Measurements from ENCODE around the gene TTC8. TPM values are rescaled to one million over a fixed set of nuclear protein-coding genes. Genes with fewer than 3 reads are reported as not detected.
"Not testable (repeated sequence)": the region's sequence is repeated elsewhere in the genome, so short reads cannot be mapped to it uniquely, and the experiment has no call there.

Gene TTC8
- total RNA-seq, 3 donors from 2014 or later, result 18.9 to 58.2 (median 44.6) TPM

GRCh38 chr14:88856786-88857366 is 32.4 kb downstream of the TTC8 start:
- H3K27ac ChIP-seq, result no peak overlapping the region
- intact Hi-C loops (cut with DNase I; ENCODE audit: low total_unique reads), result no loop called here
- H3K9me3 ChIP-seq, result no peaks in the 10 kb centered on the region
- no peaks in the 10 kb centered on the region for H3K4me1 ChIP-seq
- no peak for TF ChIP-seq POLR2A (IDR thresholded peaks at IDR 0.05)
- TF ChIP-seq CTCF (IDR thresholded peaks at IDR 0.05), result no peak
- no peak for TF ChIP-seq POLR2AphosphoS5 (IDR thresholded peaks at IDR 0.05)
- H3K4me3 ChIP-seq, result no peak overlapping the region
- no peaks in the 10 kb centered on the region for H3K36me3 ChIP-seq
- H3K27me3 ChIP-seq, result no peaks in the 10 kb centered on the region
- no peak for DNase-seq (ENCODE audit: low spot score in 2 of 2)

GRCh38 chr14:88857861-88858260 is 33.4 kb downstream of the TTC8 start:
- DNase-seq (ENCODE audit: low spot score in 2 of 2); H3K4me1 ChIP-seq; H3K27me3 ChIP-seq; H3K4me3 ChIP-seq; H3K36me3 ChIP-seq; H3K9me3 ChIP-seq; intact Hi-C loops (cut with DNase I; ENCODE audit: low total_unique reads); H3K27ac ChIP-seq: not testable (repeated sequence)

GRCh38 chr14:88859118-88859517 is 34.7 kb downstream of the TTC8 start:
- H3K36me3 ChIP-seq, H3K9me3 ChIP-seq: not testable (repeated sequence)

GRCh38 chr14:88863167-88863566 is 38.7 kb downstream of the TTC8 start:
- intact Hi-C loops (cut with DNase I; ENCODE audit: low total_unique reads), result no loop called here
- Histone ChIP-seq H3K4me1 (no peaks in the 10 kb centered on the region), H3K4me3 (no peak overlapping the region), H3K27me3 (no peaks in the 10 kb centered on the region), H3K36me3 (no peaks in the 10 kb centered on the region), H3K9me3 (no peaks in the 10 kb centered on the region), H3K27ac (no peak overlapping the region)
- DNase-seq (ENCODE audit: low spot score in 2 of 2), result no peak
- no peak for TF ChIP-seq POLR2AphosphoS5 (IDR thresholded peaks at IDR 0.05)
- no peak for TF ChIP-seq CTCF (IDR thresholded peaks at IDR 0.05)
- TF ChIP-seq POLR2A (IDR thresholded peaks at IDR 0.05), result no peak

More at GRCh38 chr14:88859118-88859517, 34.7 kb downstream of the TTC8 start:
- H3K4me1 ChIP-seq; H3K27me3 ChIP-seq; H3K27ac ChIP-seq; DNase-seq (ENCODE audit: low spot score in 2 of 2); H3K4me3 ChIP-seq; intact Hi-C loops (cut with DNase I; ENCODE audit: low total_unique reads): not testable (repeated sequence)

GRCh38 chr14:88864198-88864597 is 39.7 kb downstream of the TTC8 start:
- intact Hi-C loops (cut with DNase I; ENCODE audit: low total_unique reads), result no loop called here
- no peak for TF ChIP-seq POLR2A (IDR thresholded peaks at IDR 0.05)
- no peak overlapping the region for H3K4me3 ChIP-seq
- H3K27ac ChIP-seq, result no peak overlapping the region
- DNase-seq (ENCODE audit: low spot score in 2 of 2), result no peak
- no peaks in the 10 kb centered on the region for H3K9me3 ChIP-seq
- no peaks in the 10 kb centered on the region for H3K4me1 ChIP-seq
- H3K36me3 ChIP-seq, result no peaks in the 10 kb centered on the region
- H3K27me3 ChIP-seq, result no peaks in the 10 kb centered on the region

- Histone ChIP-seq H3K36me3 (peaks cover 8% of the 10 kb centered on the region), H3K9me3 (no peaks in the 10 kb centered on the region), H3K4me1 (no peaks in the 10 kb centered on the region), H3K27ac (no peak overlapping the region), H3K27me3 (no peaks in the 10 kb centered on the region), H3K4me3 (no peak overlapping the region)
- no peak for TF ChIP-seq POLR2A (IDR thresholded peaks at IDR 0.05)
- no peak for TF ChIP-seq POLR2AphosphoS5 (IDR thresholded peaks at IDR 0.05)
- no peak for TF ChIP-seq CTCF (IDR thresholded peaks at IDR 0.05)
- no peak for DNase-seq (ENCODE audit: low spot score in 2 of 2)
- intact Hi-C loops (cut with DNase I; ENCODE audit: low total_unique reads), result no loop called here
Observed at GRCh38 chr14:88866305-88866704, 41.9 kb downstream of the TTC8 start.
